GM12891 (cell line): Measurements from ENCODE around the gene HAGH.

Experiments
- DNase-seq: peaks from one replicate; pipeline ENCODE4 v3.0.0; 2011; ENCODE audit warnings: low spot score; ENCODE audit not compliant: insufficient read length
- FAIRE-seq: peaks from 2 replicates; lab custom pipeline; 2011; peaks lifted over from hg19 to GRCh38; lab: Jason Lieb, UNC
- PAX5 ChIP-seq: IDR thresholded peaks from 2 replicates; pipeline ENCODE4 v1.6.1; 2011; ENCODE audit warnings: low read length, moderate library complexity, mild to moderate bottlenecking; ENCODE audit not compliant: insufficient read depth, severe bottlenecking
- POLR2A ChIP-seq: IDR thresholded peaks from 2 replicates; pipeline ENCODE4 v1.6.1; 2011; ENCODE audit warnings: low read depth, low read length, control low read depth
- POLR2AphosphoS5 ChIP-seq: IDR thresholded peaks from 2 replicates; pipeline ENCODE4 v1.6.1; 2011; ENCODE audit warnings: low read depth, low read length, control low read depth
- POU2F2 ChIP-seq: IDR thresholded peaks from 2 replicates; pipeline ENCODE4 v1.6.1; 2011; ENCODE audit warnings: low read depth, mild to moderate bottlenecking, control low read depth, low read length, moderate library complexity
- SPI1 ChIP-seq: IDR thresholded peaks from 2 replicates; pipeline ENCODE4 v1.6.1; 2011; ENCODE audit warnings: low read depth, low read length, control low read depth
- TAF1 ChIP-seq: IDR thresholded peaks from 2 replicates; pipeline ENCODE4 v1.6.1; 2011; ENCODE audit warnings: low read depth, low read length, control low read depth

HAGH gene

DNA sequence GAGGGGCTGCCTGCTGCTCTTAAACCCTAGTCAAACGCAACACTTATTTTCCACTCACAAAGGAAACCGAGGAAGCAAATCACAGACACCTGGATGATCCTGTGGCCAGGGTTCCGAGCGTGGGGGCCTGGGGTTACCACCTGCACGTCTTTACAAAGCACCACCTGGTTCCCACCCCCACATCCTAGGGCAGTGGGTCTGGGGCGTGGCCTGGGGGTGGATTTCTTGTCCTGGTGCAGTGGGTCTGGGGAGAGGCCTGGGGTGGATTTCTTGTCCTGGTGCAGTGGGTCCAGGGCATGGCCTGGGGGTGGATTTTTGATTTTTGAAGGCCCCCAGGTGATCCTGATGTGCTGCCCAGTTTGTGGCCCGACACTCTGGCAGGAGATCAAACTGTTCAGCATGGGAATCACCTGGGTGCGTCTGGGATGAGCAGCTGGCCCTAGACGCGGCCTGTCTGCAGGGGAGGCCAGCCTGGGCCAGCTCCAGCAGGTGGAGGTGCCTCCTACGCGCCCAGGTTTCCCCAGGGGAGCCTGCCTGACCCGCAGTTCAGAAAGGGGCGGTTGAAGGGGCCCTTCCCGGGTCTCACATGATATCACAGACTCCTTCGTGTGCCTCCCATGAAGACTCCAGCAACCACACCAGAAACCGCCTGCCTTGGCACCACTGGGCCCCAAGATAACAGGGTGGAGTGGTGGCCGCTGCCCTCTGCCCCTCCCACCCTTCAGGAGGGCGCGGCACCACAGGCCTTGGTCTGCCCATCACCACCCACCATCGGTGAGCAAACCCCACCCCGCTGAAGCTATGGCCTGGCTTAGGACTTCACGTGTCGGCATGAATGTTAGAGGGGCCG lies 6.3 kb downstream of the HAGH start:
- FAIRE-seq = no peak
- TF ChIP-seq TAF1 = no peak
- DNase-seq = no peak

GRCh38 chr16:1819611-1820010 lies 7.0 kb downstream of the HAGH start:
- FAIRE-seq (no peak), DNase-seq (no peak)
- TF ChIP-seq POLR2AphosphoS5 (no peak), SPI1 (no peak), POU2F2 (no peak), POLR2A (no peak)

- TF ChIP-seq TAF1 (no peak), PAX5 (no peak), POLR2A (no peak)
- FAIRE-seq (no peak), DNase-seq (no peak)
Observed at GRCh38 chr16:1818873-1819525, 7.6 kb downstream of the HAGH start.

- TF ChIP-seq PAX5 (no peak), POU2F2 (no peak), POLR2AphosphoS5 (no peak), SPI1 (no peak), POLR2A (no peak), TAF1 (no peak)
- no peak for FAIRE-seq
- DNase-seq = no peak
Observed at GRCh38 chr16:1818204-1818872, 8.3 kb downstream of the HAGH start.

- DNase-seq = no peak
- no peak for FAIRE-seq
- TF ChIP-seq PAX5 (no peak), POU2F2 (no peak), TAF1 (no peak), POLR2A (no peak), SPI1 (no peak), POLR2AphosphoS5 (no peak)
Observed at GRCh38 chr16:1817716-1818115, 8.9 kb downstream of the HAGH start.

GRCh38 chr16:1817276-1817589 lies 9.4 kb downstream of the HAGH start:
- DNase-seq = no peak
- TF ChIP-seq SPI1 (no peak), TAF1 (no peak), POLR2AphosphoS5 (no peak)
- FAIRE-seq = no peak

GRCh38 chr16:1816396-1817275 lies 10.0 kb downstream of the HAGH start:
- no peak for FAIRE-seq
- TF ChIP-seq POLR2A = no peak
- no peak for TF ChIP-seq TAF1

DNA sequence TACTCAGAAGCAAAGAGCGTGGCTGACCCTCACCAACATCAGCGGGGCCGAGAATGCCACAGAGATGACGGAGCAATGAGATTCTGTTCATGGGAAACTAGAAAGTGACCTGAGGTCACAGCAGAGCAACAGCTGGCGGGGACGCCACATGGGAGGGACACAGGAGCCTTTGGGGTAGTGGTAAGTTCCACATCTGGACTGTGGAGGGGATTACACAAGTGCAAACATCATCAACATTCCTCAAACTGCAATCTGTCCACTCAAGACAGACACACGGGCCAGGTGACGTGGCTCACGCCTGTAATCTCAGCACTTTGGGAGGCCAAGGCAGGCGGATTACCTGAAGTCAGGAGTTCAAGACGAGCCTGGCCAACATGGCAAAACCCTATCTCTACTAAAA lies 11.2 kb downstream of the HAGH start:
- no peak for DNase-seq
- FAIRE-seq = no peak
- no peak for TF ChIP-seq SPI1
- no peak for TF ChIP-seq POU2F2
- no peak for TF ChIP-seq POLR2A
- TF ChIP-seq POLR2AphosphoS5 = no peak
- TF ChIP-seq PAX5 = no peak
- no peak for TF ChIP-seq TAF1

More at GRCh38 chr16:1816396-1817275, 10.0 kb downstream of the HAGH start:
- DNase-seq = no peak

DNA sequence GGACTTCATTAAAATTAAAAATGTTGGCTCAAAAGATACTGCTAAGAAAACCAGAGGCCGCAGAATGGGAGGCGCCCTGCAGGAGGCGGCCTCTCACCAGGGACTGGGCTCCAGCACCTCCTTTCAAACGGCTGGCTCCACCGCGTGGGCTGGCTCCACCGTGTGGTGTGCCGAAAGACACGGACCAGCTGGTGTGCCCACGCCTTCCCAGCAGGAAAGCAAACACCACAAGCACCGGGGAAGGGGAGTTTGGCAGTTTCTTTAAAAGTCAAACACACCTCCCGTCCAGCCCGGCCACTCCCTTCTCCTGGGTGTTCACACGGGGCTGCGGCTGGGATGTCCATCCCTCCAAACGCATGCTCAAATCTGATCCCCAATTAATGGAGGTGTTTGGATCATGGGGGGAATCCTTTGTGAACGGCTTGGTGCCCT lies 13.9 kb downstream of the HAGH start:
- FAIRE-seq (peak; percentile 63), DNase-seq (no peak)
- no peak for TF ChIP-seq SPI1
- TF ChIP-seq POLR2A = no peak
- TF ChIP-seq TAF1 = no peak
